Activated T-cell treated with anti-CD3 and anti-CD28 coated beads, Interleukin-2, amount 50 U/mL, for 4 hours (primary cell): ENCODE measurements around the gene DAPK1. TPM values are rescaled to one million over a fixed set of nuclear protein-coding genes. Genes with fewer than 3 reads are reported as not detected.

Source experiments
- ATAC-seq, 2 donors: fragments of 200-7000 bp; cut with Tn5 transposase; one replicate each; pipeline ENCODE4 v1.10.0; 2021
- DNase-seq: peaks from one replicate; pipeline ENCODE4 v3.0.0-alpha.2; 2020
- H3K27me3 Mint-ChIP-seq: one replicate; pipeline ENCODE4 v1.8.0; 2021; ENCODE audit warnings: low read depth, mixed read lengths
- H3K36me3 Mint-ChIP-seq: one replicate; pipeline ENCODE4 v1.8.0; 2022; ENCODE audit warnings: mixed read lengths; ENCODE audit not compliant: insufficient read depth
- H3K4me1 Mint-ChIP-seq: one replicate; pipeline ENCODE4 v1.8.0; 2021; ENCODE audit warnings: low read depth, mixed read lengths
- H3K4me3 Mint-ChIP-seq: one replicate; pipeline ENCODE4 v1.8.0; 2021; ENCODE audit warnings: mild to moderate bottlenecking, moderate library complexity, mixed read lengths
- H3K9me3 Mint-ChIP-seq: one replicate; pipeline ENCODE4 v1.8.0; 2021; ENCODE audit warnings: mixed read lengths
- total RNA-seq, 3 donors: library from RNA; stranded (reverse); gene quantifications; one replicate each; pipeline ENCODE4 v1.2.1, GENCODE V29; 2021

The DAPK1 gene
- total RNA-seq, 3 donors from 2014 or later = 2.7 to 4.2 (median 4.0) TPM

DNA sequence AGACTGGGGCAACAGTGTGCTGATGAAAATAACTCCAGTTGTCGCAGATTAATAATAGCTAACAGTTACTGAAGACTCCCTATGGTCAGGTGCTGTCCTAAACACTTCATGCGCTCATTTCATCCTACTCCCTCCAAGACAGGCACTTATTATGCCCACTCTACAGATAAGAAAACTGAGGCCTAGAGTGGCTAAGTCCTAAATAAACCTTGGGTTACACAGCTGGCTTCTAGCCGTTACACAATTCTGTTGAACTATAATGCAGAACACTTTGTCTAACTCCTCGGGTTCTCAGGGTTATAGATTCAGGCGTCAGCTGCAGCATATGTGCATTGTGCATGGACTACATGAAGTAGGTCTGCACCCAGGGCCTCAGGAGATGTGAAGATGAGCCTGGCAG is 103.9 kb downstream of the DAPK1 start:
- no peaks in the 10 kb centered on the region for H3K36me3 Mint-ChIP-seq
- H3K4me1 Mint-ChIP-seq = peaks cover 5% of the 10 kb centered on the region
- ATAC-seq = no peak
- no peak for DNase-seq
- H3K27me3 Mint-ChIP-seq = peaks cover 23% of the 10 kb centered on the region
- no peak overlapping the region for H3K4me3 Mint-ChIP-seq
- H3K9me3 Mint-ChIP-seq = no peaks in the 10 kb centered on the region

DNA sequence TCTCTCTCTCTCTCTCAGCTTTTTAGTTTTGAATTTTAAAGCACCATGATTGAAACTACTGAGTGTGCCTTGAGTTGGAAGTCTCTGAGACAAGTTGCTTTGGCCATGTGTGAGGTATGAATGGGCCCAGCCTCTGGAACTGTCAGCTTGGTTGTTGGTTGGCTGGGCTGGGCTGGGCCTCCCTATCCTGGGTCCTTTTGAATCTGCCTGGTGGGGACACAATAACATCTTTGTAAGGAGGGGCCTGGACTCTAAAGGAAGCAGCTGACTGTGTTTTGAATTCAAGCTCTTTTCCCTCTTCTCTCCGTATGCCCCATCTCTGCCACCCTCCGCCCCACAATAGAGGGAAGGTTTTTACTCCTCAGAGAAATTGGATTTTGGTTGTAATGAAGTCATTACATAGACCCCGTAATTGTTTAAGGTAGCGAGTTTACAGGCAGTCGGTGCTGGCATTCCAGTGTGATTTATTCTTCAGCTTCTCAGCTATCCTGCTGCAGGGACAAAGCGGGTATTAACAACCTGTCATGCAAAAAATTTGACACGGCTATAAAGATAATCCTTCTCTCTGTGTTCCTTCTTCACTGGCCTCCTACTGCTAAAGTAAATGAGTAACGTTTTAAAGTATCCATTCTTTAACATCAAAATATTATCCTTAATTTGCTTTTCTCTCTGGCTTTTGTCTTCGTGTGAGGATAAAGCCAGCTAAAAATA is 105.4 kb downstream of the DAPK1 start:
- H3K9me3 Mint-ChIP-seq = no peaks in the 10 kb centered on the region
- no peak overlapping the region for H3K4me3 Mint-ChIP-seq
- H3K4me1 Mint-ChIP-seq = peaks cover 5% of the 10 kb centered on the region
- DNase-seq (no peak), ATAC-seq (no peak)
- H3K27me3 Mint-ChIP-seq = peaks cover 25% of the 10 kb centered on the region
- H3K36me3 Mint-ChIP-seq = no peaks in the 10 kb centered on the region

- Mint-ChIP-seq H3K27me3 (peaks cover 25% of the 10 kb centered on the region), H3K4me1 (peaks cover 5% of the 10 kb centered on the region), H3K36me3 (no peaks in the 10 kb centered on the region), H3K9me3 (no peaks in the 10 kb centered on the region), H3K4me3 (no peak overlapping the region)
- ATAC-seq (no peak), DNase-seq (no peak)
These were observed 106.3 kb downstream of the DAPK1 start for GRCh38 chr9:87603854-87604490.

- Mint-ChIP-seq H3K9me3 (no peaks in the 10 kb centered on the region), H3K4me1 (peaks cover 5% of the 10 kb centered on the region), H3K36me3 (no peaks in the 10 kb centered on the region), H3K27me3 (peaks cover 23% of the 10 kb centered on the region), H3K4me3 (no peak overlapping the region)
- ATAC-seq = no peak
- DNase-seq = no peak
These were observed 107.4 kb downstream of the DAPK1 start for GRCh38 chr9:87604886-87605588.

GRCh38 chr9:87605676-87606075 is 108.0 kb downstream of the DAPK1 start:
- peaks cover 22% of the 10 kb centered on the region for H3K27me3 Mint-ChIP-seq
- DNase-seq = no peak
- H3K4me3 Mint-ChIP-seq = no peak overlapping the region
- H3K36me3 Mint-ChIP-seq = no peaks in the 10 kb centered on the region
- H3K4me1 Mint-ChIP-seq = peaks cover 5% of the 10 kb centered on the region
- H3K9me3 Mint-ChIP-seq = no peaks in the 10 kb centered on the region
- ATAC-seq = no peak

- no peak for ATAC-seq
- no peak for DNase-seq
- peaks cover 5% of the 10 kb centered on the region for H3K4me1 Mint-ChIP-seq
- H3K9me3 Mint-ChIP-seq = no peaks in the 10 kb centered on the region
- peaks cover 27% of the 10 kb centered on the region for H3K27me3 Mint-ChIP-seq
- H3K4me3 Mint-ChIP-seq = no peak overlapping the region
- no peaks in the 10 kb centered on the region for H3K36me3 Mint-ChIP-seq
These were observed 109.3 kb downstream of the DAPK1 start for GRCh38 chr9:87606841-87607521.

GRCh38 chr9:87607859-87608258 is 110.2 kb downstream of the DAPK1 start:
- Mint-ChIP-seq H3K4me1 (peaks cover 5% of the 10 kb centered on the region), H3K27me3 (peaks cover 25% of the 10 kb centered on the region), H3K4me3 (no peak overlapping the region), H3K9me3 (no peaks in the 10 kb centered on the region), H3K36me3 (no peaks in the 10 kb centered on the region)
- ATAC-seq (no peak), DNase-seq (no peak)

DNA sequence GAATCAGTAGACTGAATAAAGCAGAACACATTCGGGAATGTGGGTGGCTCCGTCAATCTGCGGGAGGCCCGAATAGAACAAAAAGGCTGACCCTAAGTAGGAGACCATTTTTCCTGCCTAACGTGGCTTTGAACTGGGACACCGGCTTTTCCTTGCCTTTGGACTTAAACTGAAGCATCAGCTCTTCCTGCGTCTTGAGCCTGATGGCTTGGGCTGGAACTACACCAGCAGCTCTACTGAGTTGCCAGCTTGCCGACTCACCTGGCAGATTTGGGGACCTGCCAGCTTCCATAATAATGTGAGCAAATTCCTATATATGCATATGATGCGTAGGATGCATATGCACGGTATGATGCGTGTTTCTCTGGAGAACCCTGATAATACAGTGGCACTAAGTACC is 111.3 kb downstream of the DAPK1 start:
- Mint-ChIP-seq H3K27me3 (peaks cover 22% of the 10 kb centered on the region), H3K4me1 (peaks cover 5% of the 10 kb centered on the region), H3K9me3 (no peaks in the 10 kb centered on the region), H3K36me3 (no peaks in the 10 kb centered on the region), H3K4me3 (no peak overlapping the region)
- ATAC-seq = no peak
- no peak for DNase-seq

GRCh38 chr9:87609486-87609885 is 111.8 kb downstream of the DAPK1 start:
- no peaks in the 10 kb centered on the region for H3K36me3 Mint-ChIP-seq
- no peak overlapping the region for H3K4me3 Mint-ChIP-seq
- peaks cover 5% of the 10 kb centered on the region for H3K4me1 Mint-ChIP-seq
- no peaks in the 10 kb centered on the region for H3K9me3 Mint-ChIP-seq
- peaks cover 20% of the 10 kb centered on the region for H3K27me3 Mint-ChIP-seq
- no peak for DNase-seq
- no peak for ATAC-seq

GRCh38 chr9:87610200-87611155 is 112.8 kb downstream of the DAPK1 start:
- Mint-ChIP-seq H3K4me3 (no peak overlapping the region), H3K36me3 (no peaks in the 10 kb centered on the region), H3K27me3 (peaks cover 11% of the 10 kb centered on the region), H3K9me3 (no peaks in the 10 kb centered on the region), H3K4me1 (peaks cover under 1% of the 10 kb centered on the region)
- ATAC-seq = no peak
- no peak for DNase-seq

GRCh38 chr9:87611776-87612175 is 114.1 kb downstream of the DAPK1 start:
- DNase-seq (no peak), ATAC-seq (no peak)
- no peaks in the 10 kb centered on the region for H3K4me1 Mint-ChIP-seq
- no peak overlapping the region for H3K4me3 Mint-ChIP-seq
- no peaks in the 10 kb centered on the region for H3K9me3 Mint-ChIP-seq
- H3K36me3 Mint-ChIP-seq = no peaks in the 10 kb centered on the region
- H3K27me3 Mint-ChIP-seq = peaks cover 9% of the 10 kb centered on the region

GRCh38 chr9:87612536-87612935 is 114.9 kb downstream of the DAPK1 start:
- Mint-ChIP-seq H3K4me3 (no peak overlapping the region), H3K9me3 (no peaks in the 10 kb centered on the region), H3K36me3 (no peaks in the 10 kb centered on the region), H3K27me3 (peaks cover 9% of the 10 kb centered on the region), H3K4me1 (no peaks in the 10 kb centered on the region)
- no peak for ATAC-seq
- no peak for DNase-seq

DNA sequence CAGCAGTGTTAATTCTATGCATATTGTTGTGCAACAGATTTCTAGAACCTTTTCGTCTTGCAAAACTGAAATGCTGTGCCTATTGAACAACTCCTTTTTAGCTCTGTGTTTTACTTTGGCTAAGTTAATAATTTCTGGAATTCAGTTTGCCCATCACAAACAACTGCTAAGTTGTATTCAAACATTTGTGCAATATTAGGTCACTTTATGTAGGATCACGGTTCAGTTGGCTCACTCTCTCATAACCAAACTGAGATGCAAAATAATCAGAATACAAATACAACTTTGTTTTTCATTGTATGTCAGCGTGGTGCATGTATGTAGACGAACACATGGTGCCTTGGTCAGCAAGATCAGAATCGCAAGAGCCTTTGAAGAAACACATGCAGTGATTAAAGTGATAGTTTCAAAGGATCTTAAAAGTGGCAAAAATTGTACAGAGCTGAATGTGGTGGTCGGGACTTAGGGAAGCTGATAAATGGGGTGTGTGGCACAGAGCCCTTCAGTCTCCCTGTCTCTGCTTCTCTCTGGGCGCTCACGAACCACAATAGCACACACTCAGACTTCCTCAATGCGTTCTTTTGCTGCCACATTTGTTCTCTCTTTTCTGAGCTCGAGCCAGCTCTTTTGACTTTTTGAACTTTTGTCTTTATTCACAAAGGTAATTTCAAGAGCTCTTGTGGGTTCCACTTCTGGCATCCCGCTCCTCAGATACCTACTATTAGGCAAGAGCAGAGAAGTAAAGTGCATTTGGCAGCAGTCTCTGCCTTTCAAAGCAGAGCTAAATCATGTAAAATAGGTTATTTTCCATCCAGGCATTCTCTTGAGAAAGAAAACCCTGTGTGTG is 115.8 kb downstream of the DAPK1 start:
- Mint-ChIP-seq H3K4me3 (no peak overlapping the region), H3K9me3 (no peaks in the 10 kb centered on the region), H3K4me1 (no peaks in the 10 kb centered on the region), H3K27me3 (peaks cover 14% of the 10 kb centered on the region), H3K36me3 (no peaks in the 10 kb centered on the region)
- no peak for DNase-seq
- ATAC-seq = no peak
